ENCODE measurements around the gene RASL10A. TPM values are rescaled to one million over a fixed set of nuclear protein-coding genes. Genes with fewer than 3 reads are reported as not detected.

The RASL10A gene
- total and polyA plus RNA-seq, 2 experiments from 2014 or later, result 1.2 to 3.6 TPM

DNA sequence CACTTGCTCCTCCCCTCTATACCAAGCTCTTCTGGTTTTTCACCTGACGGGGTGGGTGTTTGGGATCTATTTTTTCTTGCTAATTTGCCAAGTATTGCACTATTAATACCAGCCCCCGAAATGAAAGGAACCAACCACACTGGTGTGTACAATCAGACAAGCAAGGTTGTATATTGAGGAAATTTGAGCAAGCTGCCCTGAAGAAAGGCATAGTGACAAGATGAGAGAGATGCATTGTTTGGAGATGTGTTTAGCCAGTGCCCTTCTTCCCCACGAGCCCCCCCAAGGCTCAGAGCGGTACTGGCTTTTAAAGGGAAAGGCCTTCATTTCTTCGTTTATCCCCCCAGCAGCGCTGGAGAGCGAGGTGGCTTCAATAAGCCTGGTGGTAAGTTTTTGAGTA, 24.3 kb downstream of the RASL10A start:
- H3K36me3 ChIP-seq, result peaks cover 92% of the 10 kb centered on the region
- no peak overlapping the region for H3K4me3 ChIP-seq
- TF ChIP-seq, protein P1, sequence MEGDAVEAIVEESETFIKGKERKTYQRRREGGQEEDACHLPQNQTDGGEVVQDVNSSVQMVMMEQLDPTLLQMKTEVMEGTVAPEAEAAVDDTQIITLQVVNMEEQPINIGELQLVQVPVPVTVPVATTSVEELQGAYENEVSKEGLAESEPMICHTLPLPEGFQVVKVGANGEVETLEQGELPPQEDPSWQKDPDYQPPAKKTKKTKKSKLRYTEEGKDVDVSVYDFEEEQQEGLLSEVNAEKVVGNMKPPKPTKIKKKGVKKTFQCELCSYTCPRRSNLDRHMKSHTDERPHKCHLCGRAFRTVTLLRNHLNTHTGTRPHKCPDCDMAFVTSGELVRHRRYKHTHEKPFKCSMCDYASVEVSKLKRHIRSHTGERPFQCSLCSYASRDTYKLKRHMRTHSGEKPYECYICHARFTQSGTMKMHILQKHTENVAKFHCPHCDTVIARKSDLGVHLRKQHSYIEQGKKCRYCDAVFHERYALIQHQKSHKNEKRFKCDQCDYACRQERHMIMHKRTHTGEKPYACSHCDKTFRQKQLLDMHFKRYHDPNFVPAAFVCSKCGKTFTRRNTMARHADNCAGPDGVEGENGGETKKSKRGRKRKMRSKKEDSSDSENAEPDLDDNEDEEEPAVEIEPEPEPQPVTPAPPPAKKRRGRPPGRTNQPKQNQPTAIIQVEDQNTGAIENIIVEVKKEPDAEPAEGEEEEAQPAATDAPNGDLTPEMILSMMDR (IDR thresholded peaks at IDR 0.05; ENCODE audit: low read depth, low read length), result no peak
- H3K4me1 ChIP-seq (ENCODE audit: low read depth), result no peaks in the 10 kb centered on the region
- H3K9me3 ChIP-seq (ENCODE audit: low read depth), result no peaks in the 10 kb centered on the region
- DNase-seq (ENCODE audit: low read depth in 1 of 2, low spot score in 1 of 2), result no peak
- no peak overlapping the region for H3K27ac ChIP-seq
- no peaks in the 10 kb centered on the region for H3K27me3 ChIP-seq

DNA sequence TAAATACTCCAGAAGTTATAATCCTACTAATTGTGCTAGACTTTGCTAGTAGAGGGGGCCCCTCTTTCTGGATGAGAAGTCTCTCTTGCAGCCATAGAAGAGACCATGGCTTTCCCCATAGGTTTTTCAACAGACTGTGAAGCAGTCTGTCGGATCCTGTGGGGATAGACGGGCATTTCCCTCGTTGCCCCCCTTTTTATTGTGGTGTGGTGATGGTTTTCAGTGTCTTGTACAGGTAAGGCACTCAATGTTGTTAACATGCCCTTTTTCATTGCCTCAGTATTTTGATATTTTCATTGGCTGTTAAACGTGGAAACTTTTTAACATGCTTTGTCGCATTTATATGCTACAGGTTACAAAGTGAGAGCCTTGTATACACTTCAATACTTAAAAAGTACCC, 25.4 kb downstream of the RASL10A start:
- Histone ChIP-seq H3K27me3 (no peaks in the 10 kb centered on the region), H3K9me3 (ENCODE audit: low read depth) (no peaks in the 10 kb centered on the region), H3K36me3 (peaks cover 89% of the 10 kb centered on the region), H3K4me1 (ENCODE audit: low read depth) (no peaks in the 10 kb centered on the region), H3K4me3 (no peak overlapping the region), H3K27ac (no peak overlapping the region)
- TF ChIP-seq, protein P1 (IDR thresholded peaks at IDR 0.05; ENCODE audit: low read depth, low read length), result no peak
- DNase-seq (ENCODE audit: low read depth in 1 of 2, low spot score in 1 of 2), result no peak

DNA sequence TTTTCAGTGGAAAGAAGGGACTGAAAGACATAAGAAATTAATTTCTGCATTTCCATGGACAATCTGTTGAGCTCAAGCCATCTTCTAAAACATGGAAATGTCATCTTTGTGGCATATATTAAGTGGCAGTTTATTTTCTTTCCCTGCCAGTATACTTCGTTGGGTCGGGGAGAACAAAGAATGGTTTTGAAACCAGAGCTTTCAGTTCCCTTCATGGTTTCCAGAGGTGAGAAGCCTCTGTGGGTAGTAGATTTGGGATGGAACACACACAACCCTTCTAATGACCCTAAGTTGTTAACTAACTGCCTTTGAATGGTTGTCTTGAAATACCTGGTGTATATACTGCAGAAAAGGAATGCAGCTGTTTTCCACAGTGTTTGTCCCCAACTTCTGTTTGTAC, 26.7 kb downstream of the RASL10A start:
- no peak for DNase-seq (ENCODE audit: low read depth in 1 of 2, low spot score in 1 of 2)
- H3K36me3 ChIP-seq, result peaks cover 87% of the 10 kb centered on the region
- H3K9me3 ChIP-seq (ENCODE audit: low read depth), result no peaks in the 10 kb centered on the region
- no peaks in the 10 kb centered on the region for H3K4me1 ChIP-seq (ENCODE audit: low read depth)
- peak overlapping the region; percentile 23 for H3K27ac ChIP-seq
- no peak overlapping the region for H3K4me3 ChIP-seq
- no peaks in the 10 kb centered on the region for H3K27me3 ChIP-seq
- TF ChIP-seq, protein P1 (IDR thresholded peaks at IDR 0.05; ENCODE audit: low read depth, low read length), result no peak

DNA sequence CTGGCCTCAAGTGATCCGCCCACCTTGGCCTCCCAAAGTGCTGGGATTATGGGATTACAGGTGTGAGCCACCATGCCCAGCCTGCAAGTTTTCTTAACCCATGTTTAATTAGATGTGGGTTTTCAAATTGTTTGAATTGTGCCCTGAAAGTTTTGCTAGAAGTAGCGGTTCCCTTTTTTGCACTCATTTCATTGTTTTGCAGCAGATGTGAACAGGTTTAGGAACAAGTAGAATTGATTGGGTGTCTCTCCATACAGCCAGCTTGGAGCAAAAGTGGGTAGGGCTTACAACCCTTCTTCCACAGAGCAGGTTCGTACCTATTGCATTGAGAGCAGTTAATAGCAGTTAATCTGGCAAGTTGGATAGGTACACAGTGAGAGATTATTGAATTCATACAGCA, 31.3 kb downstream of the RASL10A start:
- no peaks in the 10 kb centered on the region for H3K9me3 ChIP-seq (ENCODE audit: low read depth)
- H3K36me3 ChIP-seq, result peaks cover 83% of the 10 kb centered on the region
- TF ChIP-seq, protein P1 (IDR thresholded peaks at IDR 0.05; ENCODE audit: low read depth, low read length), result no peak
- DNase-seq (ENCODE audit: low read depth in 1 of 2, low spot score in 1 of 2), result no peak
- H3K4me1 ChIP-seq (ENCODE audit: low read depth), result no peaks in the 10 kb centered on the region
- no peak overlapping the region for H3K27ac ChIP-seq
- H3K27me3 ChIP-seq, result no peaks in the 10 kb centered on the region
- no peak overlapping the region for H3K4me3 ChIP-seq

DNA sequence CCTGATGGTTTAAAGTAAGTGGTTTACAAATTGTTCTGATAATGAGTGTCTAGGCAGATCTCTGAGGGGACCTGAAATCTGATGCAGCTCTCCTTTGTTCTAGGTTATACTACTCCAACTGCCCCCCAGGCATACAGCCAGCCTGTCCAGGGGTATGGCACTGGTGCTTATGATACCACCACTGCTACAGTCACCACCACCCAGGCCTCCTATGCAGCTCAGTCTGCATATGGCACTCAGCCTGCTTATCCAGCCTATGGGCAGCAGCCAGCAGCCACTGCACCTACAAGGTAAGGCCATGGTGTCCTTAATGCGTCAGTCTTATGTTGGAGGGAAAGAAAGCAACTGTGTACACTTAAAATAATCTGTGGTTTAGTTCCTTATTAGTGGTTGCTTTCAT, 37.6 kb downstream of the RASL10A start:
- no peaks in the 10 kb centered on the region for H3K27me3 ChIP-seq
- peaks cover 86% of the 10 kb centered on the region for H3K36me3 ChIP-seq
- H3K4me3 ChIP-seq, result no peak overlapping the region
- H3K4me1 ChIP-seq (ENCODE audit: low read depth), result no peaks in the 10 kb centered on the region
- H3K9me3 ChIP-seq (ENCODE audit: low read depth), result no peaks in the 10 kb centered on the region
- no peak overlapping the region for H3K27ac ChIP-seq
- TF ChIP-seq, protein P1 (IDR thresholded peaks at IDR 0.05; ENCODE audit: low read depth, low read length), result no peak
- no peak for DNase-seq (ENCODE audit: low read depth in 1 of 2, low spot score in 1 of 2)

All from cardiac muscle cell (in vitro differentiated cells and primary cell).